Stimulated activated CD8-positive, alpha-beta memory T cell treated with anti-CD3 and anti-CD28 coated beads, Interleukin-15, amount 100 ng/mL, for 1 hour (primary cell): ENCODE measurements around the gene USP34.

Experiments used
- DNase-seq: peaks from one replicate; pipeline ENCODE4 v3.0.0-alpha.2; 2020; ENCODE audit warnings: low read depth

The USP34 gene

GRCh38 chr2:61371027-61371426, 99.9 kb downstream of the USP34 start:
- no peak for DNase-seq

DNA sequence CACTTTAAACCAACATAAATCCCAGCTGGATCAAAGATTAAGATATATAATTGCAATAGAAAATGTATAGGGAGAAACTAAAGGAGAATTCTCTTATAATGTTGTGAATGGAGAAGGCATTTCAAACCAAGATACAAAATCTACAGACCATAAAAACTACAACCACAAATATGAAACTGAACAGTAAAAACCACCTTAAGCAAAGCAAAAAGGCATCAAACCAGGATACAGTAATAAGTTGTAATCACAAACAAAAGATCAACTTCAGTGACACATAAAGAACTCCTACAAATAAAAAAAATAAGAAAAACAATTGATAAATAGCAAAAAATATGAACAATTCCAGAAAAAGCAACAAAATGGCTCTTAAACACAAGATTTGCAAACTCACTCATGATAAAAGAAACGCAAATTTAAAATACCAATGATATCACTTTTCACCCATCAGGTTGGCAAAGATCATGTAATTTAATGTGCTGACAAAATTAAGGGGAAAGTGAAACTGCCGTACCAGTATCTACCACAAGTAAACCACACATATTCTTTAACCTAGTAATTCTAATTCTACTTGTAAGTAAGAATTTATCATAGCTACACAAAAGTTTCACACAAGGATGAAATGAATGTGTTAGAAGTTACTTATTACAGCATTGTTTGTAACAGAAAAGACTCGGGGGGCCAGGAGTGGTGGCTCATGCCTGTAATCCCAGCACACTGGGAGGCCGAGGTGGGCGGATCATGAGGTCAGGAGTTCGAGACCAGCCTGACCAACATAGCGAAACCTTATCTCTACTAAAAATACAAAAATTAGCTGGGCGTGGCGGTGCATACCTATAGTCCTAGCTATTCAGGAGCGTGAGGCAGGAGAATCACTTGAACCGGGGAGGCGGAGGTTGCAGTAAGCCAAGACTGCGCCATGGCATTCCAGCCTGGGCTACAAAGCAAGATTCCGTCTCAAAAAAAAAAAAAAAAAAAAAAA, 101.9 kb downstream of the USP34 start:
- DNase-seq = no peak

DNA sequence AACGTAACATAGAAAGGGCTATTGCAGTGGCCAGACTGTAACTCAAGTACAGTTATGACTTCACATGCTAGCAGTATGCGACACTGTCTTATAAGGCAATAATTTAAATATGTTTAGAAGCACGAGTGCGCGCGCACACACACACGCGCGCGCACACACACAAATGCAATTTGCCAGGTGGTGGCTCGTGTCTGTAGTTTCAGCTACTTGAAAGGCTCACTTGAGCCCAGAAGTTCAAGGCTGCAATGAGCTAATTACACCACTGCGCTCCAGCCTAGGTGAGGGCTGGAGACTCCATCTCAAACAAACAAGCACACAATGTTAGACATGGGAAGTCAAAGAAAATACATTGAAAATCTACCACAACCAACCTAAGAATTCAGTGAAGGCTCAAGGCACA, 103.7 kb downstream of the USP34 start:
- no peak for DNase-seq

- no peak for DNase-seq
Observed at GRCh38 chr2:61363580-61363979, 107.3 kb downstream of the USP34 start.

- DNase-seq = no peak
Observed at GRCh38 chr2:61362873-61363272, 108.0 kb downstream of the USP34 start.

GRCh38 chr2:61361068-61361467, 109.8 kb downstream of the USP34 start:
- DNase-seq = no peak

GRCh38 chr2:61359058-61359457, 111.8 kb downstream of the USP34 start:
- DNase-seq = no peak

DNA sequence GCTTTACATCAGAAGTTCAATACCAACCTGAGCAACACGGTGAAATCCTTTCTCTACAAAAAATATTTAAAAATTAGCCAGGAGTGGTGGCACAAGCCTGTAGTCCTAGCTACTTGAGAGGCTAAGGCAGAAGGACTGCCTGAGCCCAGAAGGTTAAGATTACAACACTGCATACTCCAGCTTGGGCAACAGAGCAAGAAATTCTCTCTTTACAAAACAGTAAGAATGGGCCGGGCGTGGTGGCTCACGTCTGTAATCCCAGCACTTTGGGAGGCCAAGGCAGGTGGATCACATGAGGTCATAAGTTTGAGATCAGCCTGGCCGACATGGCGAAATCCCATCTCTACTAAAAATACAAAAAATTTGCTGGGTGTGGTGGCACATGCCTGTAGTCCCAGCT, 113.2 kb downstream of the USP34 start:
- DNase-seq = no peak

DNA sequence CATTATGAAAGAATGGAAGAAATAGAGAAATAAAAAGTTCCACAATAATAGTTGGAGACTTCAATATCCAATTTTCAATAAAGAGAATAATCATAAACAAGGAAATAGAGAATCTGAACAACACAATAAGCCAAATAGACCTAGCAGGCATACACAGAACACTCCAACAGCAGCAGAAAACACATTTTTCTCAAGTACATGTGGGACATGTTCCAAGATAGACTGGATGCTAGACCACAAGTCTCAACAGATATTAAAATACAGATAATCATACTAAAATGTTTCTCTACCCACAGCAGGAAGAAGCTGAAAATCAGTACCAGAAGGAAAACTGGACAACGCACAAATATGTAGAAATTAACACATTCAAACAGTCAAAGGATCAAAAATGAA, 113.9 kb downstream of the USP34 start:
- DNase-seq = no peak

DNA sequence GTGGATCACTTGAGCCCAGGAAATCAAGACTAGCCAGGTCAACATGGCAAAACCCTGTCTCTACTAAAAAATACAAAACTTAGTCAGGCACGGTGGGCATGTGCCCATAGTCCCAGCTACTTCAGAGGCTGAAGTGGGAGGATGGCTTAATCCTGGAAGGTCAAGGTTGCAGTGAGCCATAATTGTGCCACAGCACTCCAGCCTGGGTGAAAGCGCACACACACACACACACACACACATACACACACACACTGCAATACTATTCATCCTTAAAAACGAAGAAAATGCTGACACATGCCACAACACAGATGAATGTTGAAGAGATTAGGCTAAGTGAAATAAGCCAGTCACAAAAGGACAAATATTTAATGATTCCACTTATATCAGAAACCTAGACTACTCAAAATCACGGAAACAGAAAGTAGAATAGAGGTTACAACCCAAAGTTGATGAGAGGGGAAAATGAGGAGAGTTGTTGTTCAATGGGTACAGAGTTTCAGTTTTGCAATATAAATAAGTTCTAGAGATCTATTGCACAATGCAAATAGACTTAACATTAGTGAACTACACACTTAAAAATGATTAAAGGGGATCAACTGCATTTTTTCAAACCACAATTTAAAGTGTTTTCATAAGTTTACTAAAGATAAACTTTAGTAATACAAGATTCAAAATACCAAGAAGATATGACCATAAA, 114.5 kb downstream of the USP34 start:
- no peak for DNase-seq

- no peak for DNase-seq
Observed at GRCh38 chr2:61354543-61355197, 116.2 kb downstream of the USP34 start.

- no peak for DNase-seq
Observed at GRCh38 chr2:61353909-61354308, 117.0 kb downstream of the USP34 start.

DNA sequence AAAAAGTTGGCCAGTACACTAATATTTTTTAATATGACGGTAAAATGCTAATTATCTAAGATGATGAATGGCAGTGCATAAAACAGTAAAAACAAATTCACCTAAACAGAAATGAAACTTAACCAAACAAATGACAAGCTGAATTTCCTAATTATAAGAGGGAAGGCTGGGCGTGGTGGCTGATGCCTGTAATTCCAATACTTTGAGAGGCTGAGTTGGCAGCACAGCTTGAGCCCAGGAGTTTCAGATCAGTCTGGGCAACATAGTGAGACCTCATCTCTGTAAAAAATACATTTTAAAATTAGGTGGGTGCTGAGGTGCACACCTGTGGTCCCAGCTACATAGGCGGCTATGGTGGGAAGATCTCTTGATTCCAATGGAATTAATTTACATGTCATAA, 120.1 kb downstream of the USP34 start:
- DNase-seq = no peak

DNA sequence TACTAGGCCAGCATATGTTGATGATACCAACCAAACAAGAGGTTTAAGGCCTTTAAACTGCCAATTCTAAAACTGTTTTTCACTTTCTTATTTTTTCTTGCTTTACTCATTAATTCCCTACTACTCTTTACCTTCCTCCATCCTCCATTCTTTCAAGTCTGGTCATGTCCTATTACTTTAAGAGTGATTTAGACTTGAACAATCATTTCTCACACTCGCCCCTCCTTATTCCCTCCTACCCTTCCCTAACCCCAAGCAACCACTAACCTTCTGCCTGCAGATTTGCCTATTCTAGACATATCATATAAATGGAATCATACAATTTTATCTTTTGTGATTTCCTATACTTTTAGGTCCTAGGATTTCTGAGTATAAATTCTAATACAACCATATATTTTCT, 127.7 kb downstream of the USP34 start:
- DNase-seq = no peak

- DNase-seq = no peak
Observed at GRCh38 chr2:61340242-61340641, 130.6 kb downstream of the USP34 start.

DNA sequence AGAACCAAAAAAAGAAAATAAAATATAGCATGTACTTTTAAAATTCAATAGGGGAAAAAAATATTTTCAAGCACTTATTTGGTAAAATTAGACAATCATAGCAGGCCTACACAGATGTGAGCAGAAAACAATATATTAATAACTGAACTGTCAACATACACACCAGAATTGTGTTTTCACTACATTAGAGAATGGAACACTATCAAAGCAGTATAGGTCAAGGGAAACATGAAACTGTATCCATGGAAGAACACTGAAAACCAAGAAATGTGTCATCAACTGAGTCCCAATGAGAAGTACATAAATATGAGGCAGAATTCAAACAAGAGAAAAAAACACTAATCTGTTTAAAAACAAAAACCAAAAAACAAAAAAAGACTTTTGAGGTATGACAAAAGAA, 132.4 kb downstream of the USP34 start:
- DNase-seq = no peak

GRCh38 chr2:61335187-61335586, 135.7 kb downstream of the USP34 start:
- DNase-seq = no peak

DNA sequence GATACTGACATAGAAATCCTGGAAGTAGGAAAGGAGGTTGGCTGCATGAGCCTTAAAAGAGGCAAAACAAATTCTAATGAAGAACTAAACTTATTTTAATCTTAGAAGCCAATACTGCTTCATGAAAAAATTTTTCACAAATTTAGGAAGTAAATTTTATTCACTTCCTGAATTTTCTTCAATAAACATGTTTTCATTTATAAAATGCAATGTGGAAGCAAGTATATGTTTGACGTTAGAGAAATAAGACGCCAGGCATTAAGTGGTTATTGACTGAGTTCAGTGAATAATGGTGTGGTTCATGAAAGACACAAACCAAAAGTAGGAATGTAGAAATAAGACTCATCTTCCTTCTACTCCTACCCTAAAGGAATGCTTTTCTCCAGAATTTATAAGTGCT, 136.4 kb downstream of the USP34 start:
- DNase-seq = no peak

DNA sequence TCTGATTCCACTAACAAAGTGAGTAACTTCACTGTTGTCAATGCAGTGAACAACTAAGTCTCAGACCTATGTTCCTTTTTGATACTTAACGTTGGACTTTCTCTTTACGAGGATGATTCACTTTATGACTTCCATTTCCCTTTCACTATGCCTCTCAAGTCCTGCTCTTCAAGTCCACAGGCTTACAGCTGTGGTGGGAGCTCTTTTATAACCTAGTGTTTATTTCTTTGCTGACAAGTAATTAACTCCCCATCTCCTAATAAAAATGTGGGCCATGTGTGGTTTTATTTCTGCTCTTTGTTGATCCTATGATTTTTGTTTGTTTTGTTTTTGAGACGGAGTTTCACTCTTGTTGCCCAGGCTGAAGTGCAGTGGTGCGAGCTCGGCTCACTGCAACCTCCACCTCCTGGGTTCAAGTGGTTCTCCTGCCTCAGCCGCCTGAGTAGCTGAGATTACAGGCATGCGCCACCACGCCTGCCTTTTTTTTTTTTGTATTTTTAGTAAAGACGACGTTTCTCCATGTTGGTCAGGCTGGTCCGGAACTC, 142.1 kb downstream of the USP34 start:
- no peak for DNase-seq

- no peak for DNase-seq
Observed at GRCh38 chr2:61327173-61327572, 143.7 kb downstream of the USP34 start.

DNA sequence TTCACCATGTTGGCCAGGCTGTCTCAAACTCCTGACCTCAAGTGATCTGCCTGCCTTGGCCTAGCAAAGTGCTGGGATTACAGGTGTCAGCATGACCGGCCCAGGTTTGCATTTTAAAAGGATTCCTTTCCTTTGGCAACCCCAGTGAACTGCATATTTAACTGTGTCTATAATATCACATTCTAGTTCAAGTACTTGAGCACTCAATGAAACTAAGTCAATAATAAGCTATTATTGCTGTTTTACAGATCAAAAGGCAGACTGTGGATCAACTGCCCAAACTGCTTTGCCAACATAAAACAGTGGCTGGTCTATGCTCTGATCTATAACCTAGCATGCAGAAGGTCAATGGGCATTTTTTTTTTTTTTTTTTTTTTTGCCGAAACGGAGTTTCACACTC, 144.5 kb downstream of the USP34 start:
- no peak for DNase-seq

GRCh38 chr2:61320181-61320580, 150.7 kb downstream of the USP34 start:
- DNase-seq = no peak

- no peak for DNase-seq
Observed at GRCh38 chr2:61318553-61318952, 152.3 kb downstream of the USP34 start.
